KOPT-K1 (cell line): ENCODE data around the gene FOXG1.

ENCODE experiments used
- H3K27ac ChIP-seq: fragments of 200-600 bp; sonication (generic); 2 replicates; pipeline ENCODE4 v1.5.1; 2016; ENCODE audit warnings: antibody characterized with exemption, mild to moderate bottlenecking, low read depth, low read length; ENCODE audit not compliant: poor library complexity, severe bottlenecking
- H3K36me3 ChIP-seq: fragments of 200-600 bp; sonication (generic); 2 replicates; pipeline ENCODE4 v1.5.1; 2017; ENCODE audit warnings: antibody characterized with exemption, mild to moderate bottlenecking, low read length, moderate library complexity; ENCODE audit not compliant: insufficient read depth
- H3K9me3 ChIP-seq: fragments of 200-600 bp; sonication (generic); 2 replicates; pipeline ENCODE4 v1.5.1; 2017; ENCODE audit warnings: antibody characterized with exemption, low read length, mild to moderate bottlenecking; ENCODE audit not compliant: insufficient read depth, poor library complexity, severe bottlenecking

Gene FOXG1

DNA sequence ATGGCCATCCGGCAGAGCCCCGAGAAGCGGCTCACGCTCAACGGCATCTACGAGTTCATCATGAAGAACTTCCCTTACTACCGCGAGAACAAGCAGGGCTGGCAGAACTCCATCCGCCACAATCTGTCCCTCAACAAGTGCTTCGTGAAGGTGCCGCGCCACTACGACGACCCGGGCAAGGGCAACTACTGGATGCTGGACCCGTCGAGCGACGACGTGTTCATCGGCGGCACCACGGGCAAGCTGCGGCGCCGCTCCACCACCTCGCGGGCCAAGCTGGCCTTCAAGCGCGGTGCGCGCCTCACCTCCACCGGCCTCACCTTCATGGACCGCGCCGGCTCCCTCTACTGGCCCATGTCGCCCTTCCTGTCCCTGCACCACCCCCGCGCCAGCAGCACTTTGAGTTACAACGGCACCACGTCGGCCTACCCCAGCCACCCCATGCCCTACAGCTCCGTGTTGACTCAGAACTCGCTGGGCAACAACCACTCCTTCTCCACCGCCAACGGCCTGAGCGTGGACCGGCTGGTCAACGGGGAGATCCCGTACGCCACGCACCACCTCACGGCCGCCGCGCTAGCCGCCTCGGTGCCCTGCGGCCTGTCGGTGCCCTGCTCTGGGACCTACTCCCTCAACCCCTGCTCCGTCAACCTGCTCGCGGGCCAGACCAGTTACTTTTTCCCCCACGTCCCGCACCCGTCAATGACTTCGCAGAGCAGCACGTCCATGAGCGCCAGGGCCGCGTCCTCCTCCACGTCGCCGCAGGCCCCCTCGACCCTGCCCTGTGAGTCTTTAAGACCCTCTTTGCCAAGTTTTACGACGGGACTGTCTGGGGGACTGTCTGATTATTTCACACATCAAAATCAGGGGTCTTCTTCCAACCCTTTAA, 1.5 kb downstream of the FOXG1 start:
- H3K27ac ChIP-seq, result no peak overlapping the region
- no peaks in the 10 kb centered on the region for H3K9me3 ChIP-seq
- H3K36me3 ChIP-seq, result no peaks in the 10 kb centered on the region

DNA sequence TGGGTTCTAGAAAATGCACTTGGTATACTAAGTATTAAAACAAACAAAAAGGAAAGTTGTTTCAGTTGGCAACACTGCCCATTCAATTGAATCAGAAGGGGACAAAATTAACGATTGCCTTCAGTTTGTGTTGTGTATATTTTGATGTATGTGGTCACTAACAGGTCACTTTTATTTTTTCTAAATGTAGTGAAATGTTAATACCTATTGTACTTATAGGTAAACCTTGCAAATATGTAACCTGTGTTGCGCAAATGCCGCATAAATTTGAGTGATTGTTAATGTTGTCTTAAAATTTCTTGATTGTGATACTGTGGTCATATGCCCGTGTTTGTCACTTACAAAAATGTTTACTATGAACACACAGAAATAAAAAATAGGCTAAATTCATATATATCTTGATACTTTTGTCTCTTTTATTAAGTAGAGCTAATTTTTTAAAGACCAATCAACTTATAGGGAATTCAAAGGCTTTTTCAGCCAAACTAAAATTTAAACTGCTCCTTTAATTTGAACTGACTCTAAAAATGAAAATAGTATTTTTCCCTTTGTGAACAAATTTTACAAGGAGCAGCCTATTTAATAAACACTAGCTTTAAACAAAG, 2.8 kb downstream of the FOXG1 start:
- H3K36me3 ChIP-seq, result no peaks in the 10 kb centered on the region
- peaks cover 3% of the 10 kb centered on the region for H3K9me3 ChIP-seq
- H3K27ac ChIP-seq, result no peak overlapping the region

DNA sequence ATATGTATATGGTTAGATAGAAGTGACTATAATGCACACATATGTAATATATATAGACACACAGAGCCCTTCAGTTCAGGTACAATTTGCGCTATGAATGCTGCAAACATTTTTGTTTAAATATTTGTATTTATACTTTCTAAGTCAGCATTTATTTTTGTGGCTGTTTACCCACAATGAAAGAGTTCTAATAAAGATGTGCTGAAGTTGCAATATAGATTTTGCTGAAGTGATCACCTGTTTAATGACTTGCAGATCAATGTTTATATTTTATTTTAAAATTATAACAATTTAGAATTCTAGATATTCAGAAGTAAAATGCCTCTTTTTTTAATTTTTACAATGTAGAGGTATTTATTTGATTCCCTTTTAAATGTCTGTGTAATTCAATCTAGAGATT, 3.5 kb downstream of the FOXG1 start:
- Histone ChIP-seq H3K27ac (no peak overlapping the region), H3K36me3 (no peaks in the 10 kb centered on the region), H3K9me3 (peaks cover 7% of the 10 kb centered on the region)

DNA sequence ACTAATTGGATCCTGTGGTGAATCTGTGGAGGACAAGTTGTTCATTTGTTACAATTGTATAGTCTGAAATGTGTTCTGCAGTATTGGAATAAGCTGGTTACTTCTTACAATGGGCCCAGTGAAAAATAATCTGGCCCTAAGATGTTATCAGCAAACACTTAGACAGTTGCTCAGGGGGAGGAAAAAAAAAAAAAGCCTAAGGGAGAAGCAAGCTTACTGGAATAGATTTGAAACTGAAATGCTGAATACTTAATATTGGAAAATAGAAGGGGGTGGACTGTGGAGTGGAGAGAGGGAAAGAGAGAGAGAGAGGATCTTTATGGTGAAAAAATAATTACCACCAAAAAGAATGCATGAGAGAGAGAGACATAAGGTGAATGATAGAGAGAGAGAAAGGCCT, 4.0 kb downstream of the FOXG1 start:
- H3K36me3 ChIP-seq, result no peaks in the 10 kb centered on the region
- no peak overlapping the region for H3K27ac ChIP-seq
- peaks cover 7% of the 10 kb centered on the region for H3K9me3 ChIP-seq

DNA sequence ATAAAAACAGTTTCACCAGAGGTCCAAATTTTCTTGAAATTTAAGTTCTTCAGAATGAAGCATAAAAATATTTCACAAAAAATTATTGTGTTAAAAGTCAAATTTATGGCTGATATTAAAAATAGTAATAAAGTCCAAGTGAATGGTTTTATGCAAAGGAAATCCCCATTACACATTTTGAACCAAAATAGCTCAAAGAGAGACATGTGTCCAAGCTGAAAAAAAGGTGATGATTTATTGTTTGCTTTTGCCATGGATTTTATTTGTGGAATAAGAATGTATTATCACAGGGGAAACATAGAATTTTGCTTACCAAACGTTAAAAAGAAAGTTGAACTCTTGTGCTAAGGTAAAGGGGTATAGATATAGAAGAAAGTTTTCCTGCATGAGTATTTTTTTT, 4.6 kb downstream of the FOXG1 start:
- no peaks in the 10 kb centered on the region for H3K36me3 ChIP-seq
- no peak overlapping the region for H3K27ac ChIP-seq
- peaks cover 7% of the 10 kb centered on the region for H3K9me3 ChIP-seq

DNA sequence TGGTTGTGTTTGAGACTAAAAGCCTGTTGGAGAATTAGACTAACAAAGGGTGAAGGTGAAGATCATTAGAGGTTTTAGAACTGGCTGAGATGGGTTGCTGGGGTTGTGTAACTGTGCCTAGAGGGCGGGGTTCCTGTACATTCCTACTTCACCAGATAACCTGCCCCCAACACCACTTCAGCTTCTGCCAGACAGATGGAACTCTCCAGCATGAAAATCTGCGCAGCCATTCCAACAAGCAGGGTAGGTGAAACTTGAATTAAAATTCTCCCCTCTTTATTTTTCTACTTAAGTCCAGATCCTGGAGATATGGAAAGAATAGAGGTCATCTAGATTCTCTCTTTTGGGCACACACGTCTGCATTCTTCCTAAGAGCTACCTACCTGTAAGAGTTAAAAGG, 6.0 kb downstream of the FOXG1 start:
- Histone ChIP-seq H3K36me3 (no peaks in the 10 kb centered on the region), H3K27ac (no peak overlapping the region), H3K9me3 (peaks cover 7% of the 10 kb centered on the region)

DNA sequence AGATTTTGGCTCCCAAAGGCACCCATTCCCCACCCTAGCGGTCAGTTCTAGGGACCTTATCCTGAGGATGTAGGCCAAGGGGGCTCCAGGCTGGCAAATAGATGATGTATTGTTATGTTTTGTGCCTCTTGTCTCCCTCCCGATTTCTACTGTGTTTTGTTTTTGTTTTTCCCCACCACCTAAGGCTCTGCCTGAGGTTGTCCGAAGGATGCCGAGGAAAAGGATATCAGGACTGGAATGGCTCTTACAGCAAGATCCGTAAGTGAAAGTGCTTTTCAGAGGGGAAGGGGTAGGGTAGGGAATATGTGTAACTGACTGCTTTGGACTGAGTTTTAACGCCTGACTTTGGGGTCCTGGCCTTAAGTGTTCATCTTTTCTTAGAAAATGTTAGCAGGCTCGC, 6.6 kb downstream of the FOXG1 start:
- Histone ChIP-seq H3K27ac (no peak overlapping the region), H3K36me3 (no peaks in the 10 kb centered on the region), H3K9me3 (peaks cover 7% of the 10 kb centered on the region)

DNA sequence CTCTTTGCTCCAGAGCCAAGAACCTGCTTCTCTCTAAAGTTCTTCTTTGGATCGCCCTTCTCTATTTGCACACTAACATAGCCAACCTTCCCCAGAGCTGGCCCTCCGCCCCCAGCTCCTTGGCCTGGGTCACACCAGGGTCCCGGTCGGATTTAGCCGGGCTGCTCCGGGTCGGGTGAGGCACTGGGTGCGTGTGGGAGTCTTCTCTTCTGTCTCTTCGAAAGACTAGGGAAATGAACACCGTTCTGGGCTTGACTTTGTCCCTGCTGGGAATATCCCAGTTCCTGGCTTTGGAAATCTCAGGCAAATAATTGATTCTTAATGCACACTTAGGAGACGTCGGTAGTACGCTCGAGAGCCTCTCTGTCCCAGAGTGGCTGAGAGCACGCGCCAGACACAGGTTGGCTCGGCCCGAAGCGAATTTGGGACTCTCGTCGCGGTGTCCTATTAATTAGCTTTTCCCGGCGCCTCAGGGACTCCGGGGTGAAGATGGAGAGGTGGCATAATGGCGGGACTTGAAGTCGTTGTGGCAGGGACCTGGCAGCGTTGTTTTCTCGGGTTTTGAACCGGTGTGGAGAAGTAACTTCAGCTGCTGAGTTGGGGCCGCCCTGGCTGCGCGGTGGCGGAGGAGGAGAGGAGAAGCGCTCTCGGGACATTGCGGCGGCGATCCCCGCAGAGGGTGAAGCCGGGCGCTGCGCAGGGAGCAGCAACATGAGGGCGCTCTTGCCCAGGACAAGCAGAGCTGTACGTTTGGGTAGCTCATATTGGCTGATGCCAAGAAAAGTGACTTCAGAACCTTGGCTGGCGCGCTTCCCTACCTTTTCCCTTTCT, 7.5 kb downstream of the FOXG1 start:
- H3K36me3 ChIP-seq, result no peaks in the 10 kb centered on the region
- H3K9me3 ChIP-seq, result peaks cover 7% of the 10 kb centered on the region
- H3K27ac ChIP-seq, result no peak overlapping the region

DNA sequence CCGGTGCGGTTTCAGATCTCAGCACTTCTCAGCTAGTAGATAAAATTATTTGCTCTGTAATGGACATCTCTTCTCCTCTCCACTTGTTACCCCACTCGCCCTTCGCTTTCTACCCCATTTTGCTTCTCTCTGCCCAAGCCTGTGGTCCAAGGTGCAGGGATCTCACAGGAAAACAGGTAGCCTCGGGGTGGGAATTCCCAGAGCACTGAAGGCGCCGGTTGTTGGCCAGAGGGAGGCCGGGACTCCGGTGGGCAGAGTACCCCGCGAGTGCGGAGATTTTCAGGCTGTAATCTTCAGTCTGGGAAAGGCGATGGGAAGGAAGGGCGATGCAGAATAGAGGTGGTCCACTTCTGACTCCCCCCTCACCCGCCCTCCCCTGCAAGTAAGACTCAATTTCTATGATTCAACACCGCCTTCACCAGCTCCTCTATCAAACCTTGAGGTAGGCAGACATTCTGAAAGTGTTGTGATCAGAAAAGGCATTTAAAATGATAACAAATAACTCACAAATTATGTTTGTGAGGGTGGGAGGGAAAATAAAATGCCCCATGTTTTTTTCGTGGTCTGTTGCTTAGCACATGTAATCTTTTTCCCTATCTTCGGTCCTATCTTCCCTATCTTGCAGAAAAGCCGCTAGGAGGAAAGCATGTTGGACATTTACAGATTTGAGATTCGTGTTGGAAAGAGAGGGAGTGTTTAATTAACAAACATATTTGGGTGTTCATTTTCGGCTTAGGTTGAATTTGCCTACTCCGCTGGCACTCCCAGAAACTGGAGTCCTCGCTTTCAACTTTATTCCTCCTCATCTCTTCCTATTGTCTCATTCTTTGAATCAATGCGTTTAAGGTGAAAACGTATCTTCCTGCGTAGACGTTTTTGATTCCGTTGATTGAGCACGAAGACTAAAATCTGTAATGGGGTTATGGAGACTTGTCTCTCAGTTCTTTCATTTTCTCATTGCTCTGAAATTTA, 8.5 kb downstream of the FOXG1 start:
- Histone ChIP-seq H3K9me3 (peaks cover 7% of the 10 kb centered on the region), H3K27ac (no peak overlapping the region), H3K36me3 (no peaks in the 10 kb centered on the region)

DNA sequence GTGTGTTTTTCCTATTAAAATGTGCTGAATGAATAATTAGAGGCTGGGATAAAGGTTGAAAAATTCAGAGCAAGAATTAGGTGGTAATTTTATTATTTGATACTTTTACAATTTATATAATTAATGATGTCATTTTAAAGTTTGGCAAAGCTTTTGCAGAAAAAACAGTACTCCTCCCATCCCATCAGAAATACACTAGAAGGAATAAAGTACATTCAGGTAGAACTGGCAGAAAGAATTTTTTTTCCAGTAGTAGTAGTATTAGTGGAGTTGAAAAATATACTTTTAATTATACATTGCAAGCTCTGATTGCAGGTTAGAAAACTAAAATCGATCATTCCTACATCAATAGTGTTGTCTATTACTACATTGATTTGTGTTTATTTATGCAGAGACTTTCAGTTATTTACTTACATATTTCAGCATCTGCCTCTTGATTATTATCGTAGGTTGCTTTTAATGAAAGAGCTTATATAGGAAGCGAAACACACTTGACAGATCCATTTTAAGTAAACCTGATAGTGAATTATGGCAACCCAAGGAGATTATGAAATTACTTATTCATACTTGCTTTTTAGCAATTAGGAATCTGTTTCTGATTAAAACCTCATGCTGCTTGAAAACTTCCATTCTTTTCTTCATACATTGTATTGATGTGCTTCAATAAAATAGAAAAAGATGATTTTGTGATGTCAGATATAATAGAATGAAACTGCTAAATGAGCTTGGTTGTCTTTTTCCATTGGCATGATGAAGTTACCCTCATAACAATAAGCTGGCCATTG, 10.1 kb downstream of the FOXG1 start:
- Histone ChIP-seq H3K36me3 (no peaks in the 10 kb centered on the region), H3K27ac (no peak overlapping the region), H3K9me3 (peaks cover 7% of the 10 kb centered on the region)

DNA sequence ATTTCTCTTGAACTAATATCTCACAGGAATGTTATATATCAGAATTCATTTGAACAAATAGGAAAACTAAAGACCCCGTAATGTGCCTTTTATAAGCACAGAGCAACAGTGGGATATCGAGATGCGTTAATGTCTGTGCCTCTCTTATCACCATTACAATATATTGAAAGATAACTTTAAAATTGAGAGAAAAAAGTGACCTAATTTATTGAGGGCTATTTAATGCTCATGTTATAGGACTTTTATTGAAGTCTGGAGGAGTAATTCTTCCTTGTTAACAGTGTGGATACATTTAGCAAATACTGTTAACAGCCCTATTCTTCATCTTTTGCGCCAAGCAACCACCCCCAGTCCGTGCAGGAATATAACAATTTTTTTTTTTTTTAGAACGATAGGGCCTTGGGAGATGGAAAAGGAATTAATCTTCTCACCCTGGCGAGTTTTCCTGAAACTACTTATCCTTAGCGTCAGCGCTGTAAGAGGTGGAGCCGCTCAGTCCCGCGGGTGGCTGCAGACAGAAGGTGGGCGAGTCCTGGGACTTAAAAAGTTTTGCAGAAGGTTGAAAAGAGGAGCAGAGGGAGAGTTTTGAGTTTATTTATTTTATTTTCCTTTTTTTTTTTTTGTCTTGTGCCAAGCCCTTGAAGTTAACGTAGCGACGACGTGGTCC, 11.0 kb downstream of the FOXG1 start:
- Histone ChIP-seq H3K36me3 (no peaks in the 10 kb centered on the region), H3K9me3 (peaks cover 7% of the 10 kb centered on the region)

DNA sequence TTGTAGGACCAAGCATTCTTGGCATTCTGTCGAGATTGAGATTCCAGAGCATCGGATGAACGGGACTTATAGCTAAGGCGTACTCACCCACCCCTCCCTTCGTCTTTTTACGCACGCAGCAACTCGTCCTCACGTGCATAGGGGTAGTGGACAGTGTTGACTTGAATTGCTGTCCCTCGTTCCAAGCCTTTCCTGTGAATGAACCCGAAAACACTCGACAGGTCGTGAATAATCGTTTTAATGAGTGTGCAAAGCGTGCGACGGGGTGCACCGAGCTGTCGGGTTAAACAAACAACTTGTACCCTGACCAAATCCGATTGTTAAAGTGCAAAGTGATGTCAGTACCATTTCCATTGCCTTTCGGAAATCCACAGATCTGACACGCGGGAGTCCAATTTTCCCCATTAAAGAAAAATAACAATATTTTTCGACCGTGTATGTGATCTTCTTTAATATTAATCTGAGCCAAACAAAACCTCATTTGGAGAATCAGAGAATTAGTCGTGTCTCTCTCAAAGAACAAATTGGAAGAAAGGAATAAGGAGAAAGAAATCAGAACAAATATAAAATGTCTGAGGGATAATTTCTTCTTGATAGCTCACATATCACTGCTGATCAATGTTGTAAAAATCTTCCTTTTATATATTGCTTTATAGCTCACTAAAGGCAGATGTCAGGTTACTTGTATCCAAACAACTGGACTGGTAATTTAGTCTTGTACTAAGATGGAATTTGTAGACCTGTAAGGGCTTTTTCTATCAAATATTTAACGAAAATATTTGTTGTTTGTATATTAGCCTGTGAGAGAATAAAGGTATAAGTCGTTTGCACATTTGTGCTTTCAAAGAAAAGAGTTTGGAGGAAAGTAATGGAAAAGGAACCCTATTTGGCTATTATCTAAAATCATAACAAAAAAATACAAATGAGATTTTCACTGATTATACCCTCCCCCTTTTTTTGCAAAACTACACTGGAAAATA, 11.8 kb downstream of the FOXG1 start:
- no peak overlapping the region for H3K27ac ChIP-seq
- H3K9me3 ChIP-seq, result peaks cover 7% of the 10 kb centered on the region

More for the DNA sequence above, 11.0 kb downstream of the FOXG1 start:
- no peak overlapping the region for H3K27ac ChIP-seq

More for the DNA sequence above, 11.8 kb downstream of the FOXG1 start:
- H3K36me3 ChIP-seq, result no peaks in the 10 kb centered on the region
